ENCODE results near the gene RIPOR2. TPM values are rescaled to one million over a fixed set of nuclear protein-coding genes. Genes with fewer than 3 reads are reported as not detected.

Gene RIPOR2
- total and polyA plus RNA-seq, 4 experiments from 2014 or later, result 420 to 458 (median 431) TPM

DNA sequence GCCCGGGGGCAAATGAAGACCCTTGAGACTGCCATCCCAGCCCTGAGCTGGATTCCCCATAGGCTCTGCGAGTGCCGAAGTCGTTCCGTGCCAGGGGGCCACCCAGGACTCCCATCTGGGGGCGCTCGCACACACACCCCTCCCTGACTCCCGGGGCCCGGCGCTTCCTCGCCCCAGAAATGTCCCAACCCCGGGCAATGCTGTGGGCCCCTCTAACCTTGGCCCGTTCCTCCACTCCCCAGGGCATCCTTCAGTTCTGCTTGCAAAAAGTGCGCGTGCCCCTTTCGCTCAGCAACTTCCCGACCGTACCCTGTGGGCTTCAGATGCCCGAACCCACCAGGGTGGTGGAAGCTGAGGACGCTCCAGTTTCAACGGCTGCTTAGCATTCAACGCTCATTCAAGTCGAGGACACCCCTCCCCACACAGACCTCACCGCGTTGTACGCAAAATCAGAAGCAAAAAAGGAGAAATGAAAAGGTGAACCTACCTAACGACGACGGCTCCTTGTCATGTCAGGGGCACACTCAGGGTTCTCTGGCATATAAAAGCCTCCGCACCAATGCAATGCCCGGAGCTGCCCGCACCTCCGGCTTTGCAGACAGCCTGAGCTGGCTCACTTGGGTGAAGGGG is 25.3 kb downstream of the RIPOR2 start:
- peaks cover 94% of the 10 kb centered on the region for H3K4me1 ChIP-seq (ENCODE audit: insufficient read depth, low read length)
- intact Hi-C loops (cut with micrococcal nuclease), result loop anchor here (1.0 kb wide), 2 partner anchors 14 to 82 kb away; no protein-coding TSS in a partner anchor
- H3K36me3 ChIP-seq (ENCODE audit: insufficient read depth, low read length), result peaks cover 33% of the 10 kb centered on the region
- peaks cover 83 to 99% (median 90%) of the 10 kb centered on the region in 4 donors for H3K4me1 Mint-ChIP-seq
- H3K9me3 Mint-ChIP-seq, result peaks cover 0 to 7% (median 0%) of the 10 kb centered on the region in 8 donors
- CTCF ChIA-PET (ENCODE audit: partially characterized antibody), result interaction anchor here (0.7 to 13.2 kb wide), 16 partner anchors 10 to 117 kb away, joined by 3 to 245 read pairs (median 8); partner anchors contain the start of gene RIPOR2
- H3K27me3 ChIP-seq (ENCODE audit: insufficient read depth, low read length), result no peaks in the 10 kb centered on the region
- no peaks in the 10 kb centered on the region for H3K27me3 Mint-ChIP-seq
- H3K27ac Mint-ChIP-seq, result peak overlapping the region; percentile 87 to 99 (median 96)
- H3K4me3 Mint-ChIP-seq, result peak overlapping the region; percentile 87 to 98 (median 91)
- H3K36me3 Mint-ChIP-seq, result peaks cover 72 to 93% of the 10 kb centered on the region in 2 donors
- peak overlapping the region; percentile 70 for H3K27ac ChIP-seq (ENCODE audit: low read depth, low read length)
- POLR2A ChIA-PET (ENCODE audit: partially characterized antibody), result interaction anchor here (0.7 to 26.9 kb wide), 19 partner anchors 10 to 131 kb away, joined by 3 to 734 read pairs (median 5); partner anchors contain the start of gene RIPOR2
- DNase-seq, result peak in 2 of 5 donors; percentile 29 to 57
- H3K4me3 ChIP-seq (ENCODE audit: low read length in 2 of 2), result peak overlapping the region; percentile 38 to 54
- no peaks in the 10 kb centered on the region for H3K9me3 ChIP-seq (ENCODE audit: control insufficient read depth in 1 of 2, low read length in 2 of 2)

- intact Hi-C loops (cut with micrococcal nuclease), result loop anchor here (1.0 kb wide), 2 partner anchors 15 to 83 kb away; no protein-coding TSS in a partner anchor
- Mint-ChIP-seq H3K27ac (peak overlapping the region; percentile 87 to 99 (median 96)), H3K36me3 (peaks cover 74 to 95% of the 10 kb centered on the region in 2 donors), H3K4me1 (peaks cover 82 to 99% (median 91%) of the 10 kb centered on the region in 4 donors), H3K4me3 (peak overlapping the region; percentile 87 to 98 (median 91)), H3K27me3 (no peaks in the 10 kb centered on the region), H3K9me3 (peaks cover 0 to 7% (median 0%) of the 10 kb centered on the region in 8 donors)
- peak overlapping the region; percentile 38 to 54 for H3K4me3 ChIP-seq (ENCODE audit: low read length in 2 of 2)
- no peak for DNase-seq
- ChIA-PET CTCF (ENCODE audit: partially characterized antibody) (interaction anchor here (0.6 to 13.2 kb wide), 15 partner anchors 10 to 118 kb away, joined by 3 to 245 read pairs (median 8); partner anchors contain the start of gene RIPOR2), POLR2A (ENCODE audit: partially characterized antibody) (interaction anchor here (0.7 to 26.9 kb wide), 21 partner anchors 9 to 132 kb away, joined by 3 to 734 read pairs (median 4); partner anchors contain the start of gene RIPOR2)
- peaks cover 94% of the 10 kb centered on the region for H3K4me1 ChIP-seq (ENCODE audit: insufficient read depth, low read length)
- H3K27me3 ChIP-seq (ENCODE audit: insufficient read depth, low read length), result no peaks in the 10 kb centered on the region
- H3K9me3 ChIP-seq (ENCODE audit: control insufficient read depth in 1 of 2, low read length in 2 of 2), result no peaks in the 10 kb centered on the region
- H3K27ac ChIP-seq (ENCODE audit: low read depth, low read length), result peak overlapping the region; percentile 70
- peaks cover 38% of the 10 kb centered on the region for H3K36me3 ChIP-seq (ENCODE audit: insufficient read depth, low read length)
Observed at GRCh38 chr6:24909241-24910216, 26.2 kb downstream of the RIPOR2 start.

DNA sequence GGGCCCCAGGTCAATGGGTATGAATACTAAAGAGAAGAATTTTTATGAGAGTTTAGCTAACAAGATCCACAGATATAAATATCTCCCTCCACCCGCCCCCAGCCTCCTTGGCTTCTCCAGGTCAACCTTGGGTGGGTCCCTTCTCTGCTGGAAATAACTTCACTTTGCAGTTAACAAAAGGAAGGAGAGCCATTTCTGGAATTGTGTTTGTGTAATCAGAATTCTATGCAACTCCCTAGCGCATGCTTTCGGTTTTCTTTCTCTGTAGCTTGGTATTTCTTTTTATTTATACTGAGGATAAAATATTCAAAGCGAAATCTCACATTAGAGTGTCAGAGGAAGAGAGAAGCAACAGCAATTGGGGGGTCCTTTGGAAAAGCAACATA is 27.1 kb downstream of the RIPOR2 start:
- intact Hi-C loops (cut with micrococcal nuclease), result loop anchor here (1.0 kb wide), 1 partner anchor 9 kb away; no protein-coding TSS in a partner anchor
- no peaks in the 10 kb centered on the region for H3K27me3 Mint-ChIP-seq
- ChIA-PET POLR2A (ENCODE audit: partially characterized antibody) (interaction anchor here (0.6 to 26.9 kb wide), 12 partner anchors 8 to 100 kb away, joined by 3 to 734 read pairs (median 8); partner anchors contain the start of gene RIPOR2), CTCF (ENCODE audit: partially characterized antibody) (interaction anchor here (0.9 to 13.2 kb wide), 11 partner anchors 11 to 119 kb away, joined by 3 to 245 read pairs (median 8); partner anchors contain the start of gene RIPOR2)
- no peaks in the 10 kb centered on the region for H3K9me3 ChIP-seq (ENCODE audit: control insufficient read depth in 1 of 2, low read length in 2 of 2)
- peak overlapping the region; percentile 87 to 99 (median 96) for H3K27ac Mint-ChIP-seq
- no peaks in the 10 kb centered on the region for H3K27me3 ChIP-seq (ENCODE audit: insufficient read depth, low read length)
- peak overlapping the region; percentile 87 to 98 (median 91) for H3K4me3 Mint-ChIP-seq
- peaks cover 94% of the 10 kb centered on the region for H3K4me1 ChIP-seq (ENCODE audit: insufficient read depth, low read length)
- peak overlapping the region; percentile 70 for H3K27ac ChIP-seq (ENCODE audit: low read depth, low read length)
- H3K4me3 ChIP-seq (ENCODE audit: low read length in 2 of 2), result peak overlapping the region in 1 of 2 donors; percentile 22
- peaks cover 74 to 95% of the 10 kb centered on the region in 2 donors for H3K36me3 Mint-ChIP-seq
- H3K4me1 Mint-ChIP-seq, result peaks cover 84 to 99% (median 92%) of the 10 kb centered on the region in 4 donors
- DNase-seq, result no peak
- peaks cover 0 to 7% (median 0%) of the 10 kb centered on the region in 8 donors for H3K9me3 Mint-ChIP-seq
- H3K36me3 ChIP-seq (ENCODE audit: insufficient read depth, low read length), result peaks cover 43% of the 10 kb centered on the region

- H3K36me3 ChIP-seq (ENCODE audit: insufficient read depth, low read length), result peaks cover 39% of the 10 kb centered on the region
- Mint-ChIP-seq H3K4me1 (peaks cover 81 to 98% (median 90%) of the 10 kb centered on the region in 4 donors), H3K36me3 (peaks cover 74 to 93% of the 10 kb centered on the region in 2 donors), H3K9me3 (peaks cover 0 to 7% (median 0%) of the 10 kb centered on the region in 8 donors), H3K27me3 (no peaks in the 10 kb centered on the region), H3K27ac (peak overlapping the region; percentile 87 to 99 (median 96)), H3K4me3 (peak overlapping the region; percentile 87 to 98 (median 91))
- no peaks in the 10 kb centered on the region for H3K9me3 ChIP-seq (ENCODE audit: control insufficient read depth in 1 of 2, low read length in 2 of 2)
- no peaks in the 10 kb centered on the region for H3K27me3 ChIP-seq (ENCODE audit: insufficient read depth, low read length)
- H3K27ac ChIP-seq (ENCODE audit: low read depth, low read length), result peak overlapping the region; percentile 70
- H3K4me1 ChIP-seq (ENCODE audit: insufficient read depth, low read length), result peaks cover 94% of the 10 kb centered on the region
- ChIA-PET POLR2A (ENCODE audit: partially characterized antibody) (interaction anchor here (0.6 to 26.9 kb wide), 7 partner anchors 7 to 101 kb away, joined by 4 to 734 read pairs (median 11); partner anchors contain the start of gene RIPOR2), CTCF (ENCODE audit: partially characterized antibody) (interaction anchor here (1.2 to 13.2 kb wide), 8 partner anchors 12 to 119 kb away, joined by 3 to 245 read pairs (median 12); partner anchors contain the start of gene RIPOR2)
- no peak for DNase-seq
- no peak overlapping the region for H3K4me3 ChIP-seq (ENCODE audit: low read length in 2 of 2)
- intact Hi-C loops (cut with micrococcal nuclease), result loop anchor here (1.0 kb wide), 1 partner anchor 9 kb away; no protein-coding TSS in a partner anchor
Observed at GRCh38 chr6:24907919-24908649, 27.7 kb downstream of the RIPOR2 start.

DNA sequence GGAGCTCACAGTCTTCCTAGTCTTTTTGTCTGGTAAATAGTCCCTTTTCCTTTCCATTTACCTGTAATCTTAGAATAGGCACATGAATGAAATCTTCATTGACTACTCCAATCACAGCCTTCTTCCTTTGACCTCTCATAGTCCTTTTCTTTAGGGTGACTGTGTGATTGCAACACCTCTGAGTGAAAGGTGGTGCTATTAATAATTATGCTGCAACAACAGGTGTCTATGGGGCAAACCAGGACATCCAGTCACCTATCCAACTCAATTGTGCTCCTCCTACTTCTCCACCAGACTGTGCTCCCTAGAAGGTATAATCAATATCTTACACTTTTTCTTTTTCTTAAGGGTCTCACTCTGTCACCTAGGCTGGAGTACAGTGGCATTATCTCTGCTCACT is 29.4 kb downstream of the RIPOR2 start:
- Mint-ChIP-seq H3K27ac (peak overlapping the region in 6 of 7 donors; percentile 10 to 96 (median 89)), H3K27me3 (no peaks in the 10 kb centered on the region), H3K36me3 (peaks cover 70 to 90% of the 10 kb centered on the region in 2 donors), H3K9me3 (peaks cover 0 to 13% (median 0%) of the 10 kb centered on the region in 8 donors), H3K4me3 (peak overlapping the region in 5 of 8 donors; percentile 5 to 98 (median 43)), H3K4me1 (peaks cover 79 to 98% (median 88%) of the 10 kb centered on the region in 4 donors)
- CTCF ChIA-PET (ENCODE audit: partially characterized antibody), result interaction anchor here (5.0 to 13.2 kb wide), 2 partner anchors 26 to 85 kb away, joined by 24 to 245 read pairs; partner anchors contain the start of gene RIPOR2
- peaks cover 32% of the 10 kb centered on the region for H3K36me3 ChIP-seq (ENCODE audit: insufficient read depth, low read length)
- H3K9me3 ChIP-seq (ENCODE audit: control insufficient read depth in 1 of 2, low read length in 2 of 2), result no peaks in the 10 kb centered on the region
- no peak for DNase-seq
- H3K27me3 ChIP-seq (ENCODE audit: insufficient read depth, low read length), result no peaks in the 10 kb centered on the region
- H3K27ac ChIP-seq (ENCODE audit: low read depth, low read length), result peak overlapping the region; percentile 70
- intact Hi-C loops (cut with micrococcal nuclease), result no loop called here
- peaks cover 93% of the 10 kb centered on the region for H3K4me1 ChIP-seq (ENCODE audit: insufficient read depth, low read length)
- no peak overlapping the region for H3K4me3 ChIP-seq (ENCODE audit: low read length in 2 of 2)
- POLR2A ChIA-PET (ENCODE audit: partially characterized antibody), result interaction anchor here (1.0 to 26.9 kb wide), 4 partner anchors 10 to 85 kb away, joined by 4 to 734 read pairs (median 6); partner anchors contain the start of gene RIPOR2

Measured in CD4-positive, alpha-beta memory T cell (primary cell).